ENCODE results near the gene WBP2. TPM values are rescaled to one million over a fixed set of nuclear protein-coding genes. Genes with fewer than 3 reads are reported as not detected.
A peak's percentile ranks its signal among the peaks of the same experiment; 100 is the strongest.

Gene WBP2
- total and polyA plus RNA-seq, 2 of the 13 experiments (the other 11 are each of a cell fraction or from before 2014, with no cell fraction given), result 29.2 to 29.5 TPM

- 0 out of 2 replicates have a peak, but pooled peaks have one; percentile 57 for TF ChIP-seq ZNF563 (CRISPR knock-in tag; IDR thresholded peaks at IDR 0.05)
- no peak; the same call in 1 of the 2 replicates for TF ChIP-seq KAT7 (CRISPR knock-in tag; IDR thresholded peaks at IDR 0.05; ENCODE audit: borderline replicate concordance)
- TF ChIP-seq MAF1 (CRISPR knock-in tag; IDR thresholded peaks at IDR 0.05; ENCODE audit: borderline replicate concordance), result 0 out of 2 replicates have a peak, but pooled peaks have one; percentile 30
- TF ChIP-seq, protein P1, sequence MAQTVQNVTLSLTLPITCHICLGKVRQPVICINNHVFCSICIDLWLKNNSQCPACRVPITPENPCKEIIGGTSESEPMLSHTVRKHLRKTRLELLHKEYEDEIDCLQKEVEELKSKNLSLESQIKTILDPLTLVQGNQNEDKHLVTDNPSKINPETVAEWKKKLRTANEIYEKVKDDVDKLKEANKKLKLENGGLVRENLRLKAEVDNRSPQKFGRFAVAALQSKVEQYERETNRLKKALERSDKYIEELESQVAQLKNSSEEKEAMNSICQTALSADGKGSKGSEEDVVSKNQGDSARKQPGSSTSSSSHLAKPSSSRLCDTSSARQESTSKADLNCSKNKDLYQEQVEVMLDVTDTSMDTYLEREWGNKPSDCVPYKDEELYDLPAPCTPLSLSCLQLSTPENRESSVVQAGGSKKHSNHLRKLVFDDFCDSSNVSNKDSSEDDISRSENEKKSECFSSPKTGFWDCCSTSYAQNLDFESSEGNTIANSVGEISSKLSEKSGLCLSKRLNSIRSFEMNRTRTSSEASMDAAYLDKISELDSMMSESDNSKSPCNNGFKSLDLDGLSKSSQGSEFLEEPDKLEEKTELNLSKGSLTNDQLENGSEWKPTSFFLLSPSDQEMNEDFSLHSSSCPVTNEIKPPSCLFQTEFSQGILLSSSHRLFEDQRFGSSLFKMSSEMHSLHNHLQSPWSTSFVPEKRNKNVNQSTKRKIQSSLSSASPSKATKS (CRISPR knock-in tag; IDR thresholded peaks at IDR 0.05), result no peak; the same call in 1 of the 2 replicates
- peak; percentile 40; the same call in 1 of the 2 replicates for TF ChIP-seq ZNF619 (CRISPR knock-in tag; IDR thresholded peaks at IDR 0.05)
- TF ChIP-seq ZNF224 (CRISPR knock-in tag; IDR thresholded peaks at IDR 0.05), result peak; percentile 73; the same call in 1 of the 2 replicates
- TF ChIP-seq AHR (CRISPR knock-in tag; IDR thresholded peaks at IDR 0.05), result peak; percentile 92
- peak; percentile 94 for TF ChIP-seq ZNF335 (CRISPR knock-in tag; IDR thresholded peaks at IDR 0.05)
- TF ChIP-seq AHDC1 (CRISPR knock-in tag; IDR thresholded peaks at IDR 0.05; ENCODE audit: borderline replicate concordance), result no peak
- TF ChIP-seq ZBTB1 (CRISPR knock-in tag; IDR thresholded peaks at IDR 0.05; ENCODE audit: borderline replicate concordance), result peak; percentile 82; the same call in 1 of the 2 replicates
- TF ChIP-seq, protein P2, sequence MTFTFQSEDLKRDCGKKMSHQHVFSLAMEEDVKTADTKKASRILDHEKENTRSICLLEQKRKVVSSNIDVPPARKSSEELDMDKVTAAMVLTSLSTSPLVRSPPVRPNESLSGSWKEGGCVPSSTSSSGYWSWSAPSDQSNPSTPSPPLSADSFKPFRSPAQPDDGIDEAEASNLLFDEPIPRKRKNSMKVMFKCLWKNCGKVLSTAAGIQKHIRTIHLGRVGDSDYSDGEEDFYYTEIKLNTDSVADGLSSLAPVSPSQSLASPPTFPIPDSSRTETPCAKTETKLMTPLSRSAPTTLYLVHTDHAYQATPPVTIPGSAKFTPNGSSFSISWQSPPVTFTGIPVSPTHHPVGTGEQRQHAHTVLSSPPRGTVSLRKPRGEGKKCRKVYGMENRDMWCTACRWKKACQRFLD (CRISPR knock-in tag; IDR thresholded peaks at IDR 0.05; ENCODE audit: borderline replicate concordance), result peak; percentile 58; the same call in 1 of the 2 replicates
- TF ChIP-seq PHF5A (CRISPR knock-in tag; IDR thresholded peaks at IDR 0.05; ENCODE audit: low read depth, unreplicated experiment), result peak; percentile 81
- peak; percentile 81 for TF ChIP-seq REPIN1 (CRISPR knock-in tag; IDR thresholded peaks at IDR 0.05; ENCODE audit: borderline replicate concordance, low read depth)
- TF ChIP-seq, protein P3, sequence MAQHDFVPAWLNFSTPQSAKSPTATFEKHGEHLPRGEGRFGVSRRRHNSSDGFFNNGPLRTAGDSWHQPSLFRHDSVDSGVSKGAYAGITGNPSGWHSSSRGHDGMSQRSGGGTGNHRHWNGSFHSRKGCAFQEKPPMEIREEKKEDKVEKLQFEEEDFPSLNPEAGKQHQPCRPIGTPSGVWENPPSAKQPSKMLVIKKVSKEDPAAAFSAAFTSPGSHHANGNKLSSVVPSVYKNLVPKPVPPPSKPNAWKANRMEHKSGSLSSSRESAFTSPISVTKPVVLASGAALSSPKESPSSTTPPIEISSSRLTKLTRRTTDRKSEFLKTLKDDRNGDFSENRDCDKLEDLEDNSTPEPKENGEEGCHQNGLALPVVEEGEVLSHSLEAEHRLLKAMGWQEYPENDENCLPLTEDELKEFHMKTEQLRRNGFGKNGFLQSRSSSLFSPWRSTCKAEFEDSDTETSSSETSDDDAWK (CRISPR knock-in tag; IDR thresholded peaks at IDR 0.05), result no peak
- TF ChIP-seq TAF15 (IDR thresholded peaks at IDR 0.05; ENCODE audit: low read depth, low read length, poor library complexity, severe bottlenecking), result no peak
- TF ChIP-seq ZFP82 (CRISPR knock-in tag; IDR thresholded peaks at IDR 0.05; ENCODE audit: borderline replicate concordance), result peak; percentile 55; the same call in 1 of the 2 replicates
- 0 out of 2 replicates have a peak, but pooled peaks have one; percentile 38 for TF ChIP-seq PPARG (CRISPR knock-in tag; conservative IDR thresholded peaks at IDR 0.05)
- peak; percentile 71 for TF ChIP-seq TAF1 (CRISPR knock-in tag; IDR thresholded peaks at IDR 0.05)
Observed at GRCh38 chr17:75878174-75878998, 23.3 kb upstream of the WBP2 start, which contains the start of gene TRIM47 (continued).

All from HepG2 (cell line).